ENCODE data around the gene SMPD3.

- TF ChIP-seq, protein P1, sequence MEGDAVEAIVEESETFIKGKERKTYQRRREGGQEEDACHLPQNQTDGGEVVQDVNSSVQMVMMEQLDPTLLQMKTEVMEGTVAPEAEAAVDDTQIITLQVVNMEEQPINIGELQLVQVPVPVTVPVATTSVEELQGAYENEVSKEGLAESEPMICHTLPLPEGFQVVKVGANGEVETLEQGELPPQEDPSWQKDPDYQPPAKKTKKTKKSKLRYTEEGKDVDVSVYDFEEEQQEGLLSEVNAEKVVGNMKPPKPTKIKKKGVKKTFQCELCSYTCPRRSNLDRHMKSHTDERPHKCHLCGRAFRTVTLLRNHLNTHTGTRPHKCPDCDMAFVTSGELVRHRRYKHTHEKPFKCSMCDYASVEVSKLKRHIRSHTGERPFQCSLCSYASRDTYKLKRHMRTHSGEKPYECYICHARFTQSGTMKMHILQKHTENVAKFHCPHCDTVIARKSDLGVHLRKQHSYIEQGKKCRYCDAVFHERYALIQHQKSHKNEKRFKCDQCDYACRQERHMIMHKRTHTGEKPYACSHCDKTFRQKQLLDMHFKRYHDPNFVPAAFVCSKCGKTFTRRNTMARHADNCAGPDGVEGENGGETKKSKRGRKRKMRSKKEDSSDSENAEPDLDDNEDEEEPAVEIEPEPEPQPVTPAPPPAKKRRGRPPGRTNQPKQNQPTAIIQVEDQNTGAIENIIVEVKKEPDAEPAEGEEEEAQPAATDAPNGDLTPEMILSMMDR (IDR thresholded peaks at IDR 0.05), result no peak
- no peak for TF ChIP-seq POLR2A (IDR thresholded peaks at IDR 0.05)
These were observed 83.0 kb downstream of the SMPD3 start for GRCh38 chr16:68365167-68365817.
